WTC11 (cell line): ENCODE results near the gene STK17A.

Experiments
- ATF2 ChIP-seq: sonication (generic); formaldehyde crosslinking; IDR thresholded peaks from 2 replicates; pipeline ENCODE4 v1.8.1; 2022; ENCODE audit warnings: low read depth, missing genetic modification reagents, borderline replicate concordance
- CTCF ChIP-seq: fragments of 200-600 bp; IDR thresholded peaks from 2 replicates; pipeline ENCODE4 v1.8.0; 2022; ENCODE audit warnings: antibody characterized with exemption
- SP1 ChIP-seq: sonication (generic); formaldehyde crosslinking; conservative IDR thresholded peaks from 2 replicates; pipeline ENCODE4 v1.8.1; 2022; ENCODE audit warnings: missing genetic modification reagents
- TEAD4 ChIP-seq: sonication (generic); formaldehyde crosslinking; IDR thresholded peaks from 2 replicates; pipeline ENCODE4 v1.8.0; 2022; ENCODE audit warnings: mild to moderate bottlenecking, missing genetic modification reagents
- USF2 ChIP-seq: sonication (generic); formaldehyde crosslinking; IDR thresholded peaks from 2 replicates; pipeline ENCODE4 v1.8.1; 2023; ENCODE audit warnings: mild to moderate bottlenecking, missing genetic modification reagents, moderate library complexity
- ZNF219 ChIP-seq: sonication (generic); formaldehyde crosslinking; IDR thresholded peaks from 2 replicates; pipeline ENCODE4 v1.8.0; 2023; ENCODE audit warnings: missing genetic modification reagents, mild to moderate bottlenecking, borderline replicate concordance
- ZNF263 ChIP-seq: sonication (generic); formaldehyde crosslinking; IDR thresholded peaks from 2 replicates; pipeline ENCODE4 v1.8.1; 2022; ENCODE audit warnings: low read depth, mild to moderate bottlenecking, moderate library complexity, missing genetic modification reagents
- ZNF423 ChIP-seq: fragments of 250-450 bp; sonication (Bioruptor Pico); IDR thresholded peaks from 2 replicates; pipeline ENCODE4 v2.1.2; 2022; ENCODE audit warnings: mild to moderate bottlenecking, moderate library complexity

- TF ChIP-seq CTCF (no peak), ZNF219 (CRISPR knock-in tag) (no peak), USF2 (CRISPR knock-in tag) (no peak), ZNF263 (CRISPR knock-in tag) (no peak), ZNF423 (no peak), ATF2 (CRISPR knock-in tag) (no peak), SP1 (CRISPR knock-in tag) (no peak), TEAD4 (CRISPR knock-in tag) (no peak)
Observed at GRCh38 chr7:43674559-43675436, 91.9 kb downstream of the STK17A start.
